Subcutaneous abdominal adipose tissue (tissue), 5 donors: ENCODE data around the gene GNB4.

Experiments
- H3K27ac ChIP-seq: one replicate; pipeline ENCODE4 v1.7.0; 2013; ENCODE audit warnings: low read depth, mild to moderate bottlenecking, inconsistent platforms, low read length, moderate library complexity
- H3K27me3 ChIP-seq, 5 donors: one replicate each; pipeline ENCODE4 v1.7.0; 2013; ENCODE audit warnings: low read length in 5 of 5, inconsistent platforms in 1 of 5; ENCODE audit not compliant: control insufficient read depth in 5 of 5, insufficient read depth in 4 of 5
- H3K36me3 ChIP-seq, 5 donors: one replicate each; pipeline ENCODE4 v1.7.0; 2013; ENCODE audit warnings: low read length in 5 of 5; ENCODE audit not compliant: control insufficient read depth in 5 of 5, insufficient read depth in 5 of 5
- H3K4me1 ChIP-seq, 5 donors: one replicate each; pipeline ENCODE4 v1.7.0; 2013; ENCODE audit warnings: low read length in 5 of 5, mild to moderate bottlenecking in 3 of 5, moderate library complexity in 1 of 5; ENCODE audit not compliant: control insufficient read depth in 5 of 5, insufficient read depth in 5 of 5
- H3K4me3 ChIP-seq, 5 donors: one replicate each; pipeline ENCODE4 v1.7.0; 2013; ENCODE audit warnings: low read length in 5 of 5, low read depth in 1 of 5
- H3K9ac ChIP-seq, 5 donors: one replicate each; pipeline ENCODE4 v1.7.0; 2013; ENCODE audit warnings: low read length in 5 of 5, mild to moderate bottlenecking in 4 of 5, moderate library complexity in 3 of 5
- H3K9me3 ChIP-seq, 5 donors: one replicate each; pipeline ENCODE4 v1.7.0; 2013; ENCODE audit warnings: low read length in 5 of 5; ENCODE audit not compliant: control insufficient read depth in 5 of 5
- donor health status: healthy.
- donor health status: healthy.
- donor health status: healthy.
- donor health status: healthy.
- donor health status: healthy.

Gene GNB4

DNA sequence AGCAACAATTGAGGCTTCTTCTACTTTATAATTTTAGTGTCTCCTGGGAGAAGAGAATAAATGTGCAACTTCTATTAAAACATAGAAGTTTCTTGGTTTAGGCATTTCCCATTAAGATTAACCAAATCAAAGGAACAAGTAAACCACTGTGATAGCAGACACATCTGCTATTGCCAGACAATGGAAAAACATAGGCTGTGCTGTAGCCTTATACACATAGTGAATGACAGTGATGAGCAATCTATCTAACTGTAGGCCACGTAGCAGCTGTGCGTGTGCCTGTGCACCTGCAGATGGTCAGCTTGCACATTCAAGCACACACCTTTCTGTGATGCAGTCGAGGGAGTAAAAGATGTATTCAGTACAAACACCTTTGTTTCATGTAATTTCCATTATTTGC lies 32.7 kb downstream of the GNB4 start:
- H3K36me3 ChIP-seq: peaks cover 3 to 23% (median 9%) of the 10 kb centered on the region in 5 donors
- no peaks in the 10 kb centered on the region for H3K27me3 ChIP-seq
- H3K4me1 ChIP-seq: peaks cover 0 to 13% (median 3%) of the 10 kb centered on the region in 5 donors
- H3K9me3 ChIP-seq: no peaks in the 10 kb centered on the region
- H3K27ac ChIP-seq: no peak overlapping the region
- H3K4me3 ChIP-seq: no peak overlapping the region
- H3K9ac ChIP-seq: no peak overlapping the region

DNA sequence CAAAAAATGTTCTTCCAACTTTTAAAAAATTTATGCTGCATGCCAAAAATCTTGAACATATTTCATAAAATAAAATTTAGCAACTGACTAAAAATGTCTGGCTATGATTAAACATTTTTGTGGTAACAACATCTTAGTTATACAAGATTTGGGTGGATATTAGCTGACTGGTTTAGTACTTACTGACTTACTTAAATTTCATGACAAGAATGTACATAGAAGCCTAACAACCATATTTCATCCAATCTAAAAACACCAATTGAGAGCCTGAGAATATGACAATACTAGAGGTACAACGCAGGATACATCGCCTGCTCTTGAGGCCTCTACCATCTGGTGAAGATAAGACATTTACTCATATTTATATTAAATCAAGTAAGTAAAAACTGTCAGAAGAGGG lies 34.6 kb downstream of the GNB4 start:
- no peaks in the 10 kb centered on the region for H3K27me3 ChIP-seq
- H3K4me1 ChIP-seq: peaks cover 0 to 12% (median 3%) of the 10 kb centered on the region in 5 donors
- H3K27ac ChIP-seq: no peak overlapping the region
- H3K9ac ChIP-seq: no peak overlapping the region
- H3K4me3 ChIP-seq: no peak overlapping the region
- peaks cover 3 to 31% (median 17%) of the 10 kb centered on the region in 5 donors for H3K36me3 ChIP-seq
- no peaks in the 10 kb centered on the region for H3K9me3 ChIP-seq

DNA sequence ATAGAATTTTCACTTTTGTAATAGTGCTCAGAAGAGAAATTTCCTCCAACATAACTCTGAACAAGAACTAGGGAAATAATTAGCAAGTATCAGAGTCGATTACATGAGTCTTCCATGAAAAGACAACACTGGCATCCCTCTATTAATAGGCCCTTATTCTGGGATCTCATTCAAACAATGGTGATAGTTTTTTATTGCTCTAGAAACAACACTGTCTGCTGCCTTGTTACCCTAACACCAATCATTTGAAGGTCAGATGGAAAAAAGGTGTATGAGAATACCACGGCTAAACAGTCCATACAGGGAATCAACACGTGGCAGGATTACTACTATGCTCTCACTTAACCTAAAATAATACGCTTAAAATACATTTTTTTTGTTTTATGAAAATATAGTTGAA lies 35.9 kb downstream of the GNB4 start:
- H3K4me1 ChIP-seq: peaks cover 0 to 8% (median 0%) of the 10 kb centered on the region in 5 donors
- no peak overlapping the region for H3K27ac ChIP-seq
- no peaks in the 10 kb centered on the region for H3K9me3 ChIP-seq
- no peak overlapping the region for H3K4me3 ChIP-seq
- H3K36me3 ChIP-seq: peaks cover 3 to 31% (median 20%) of the 10 kb centered on the region in 5 donors
- H3K27me3 ChIP-seq: no peaks in the 10 kb centered on the region
- H3K9ac ChIP-seq: no peak overlapping the region

DNA sequence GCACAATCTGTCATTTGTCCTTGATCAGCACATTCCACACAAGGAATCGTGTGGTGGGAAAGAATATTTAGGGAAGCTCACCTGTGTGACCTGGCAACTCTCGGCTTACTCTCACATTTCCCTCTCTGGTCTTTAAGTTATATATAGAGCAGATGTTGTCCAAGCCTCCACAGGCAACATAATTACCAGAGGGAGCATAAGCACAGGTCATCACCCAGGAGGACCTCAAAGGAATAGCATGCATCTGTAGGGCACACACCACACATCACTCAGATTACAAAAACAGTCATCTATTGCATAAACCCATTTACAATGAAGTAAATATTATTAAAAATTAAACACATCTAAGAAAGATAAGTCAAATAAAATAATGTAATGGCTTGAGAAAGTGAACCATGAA lies 36.5 kb downstream of the GNB4 start:
- no peaks in the 10 kb centered on the region for H3K9me3 ChIP-seq
- peaks cover 0 to 8% (median 0%) of the 10 kb centered on the region in 5 donors for H3K4me1 ChIP-seq
- peaks cover 3 to 33% (median 20%) of the 10 kb centered on the region in 5 donors for H3K36me3 ChIP-seq
- H3K4me3 ChIP-seq: no peak overlapping the region
- no peak overlapping the region for H3K9ac ChIP-seq
- no peaks in the 10 kb centered on the region for H3K27me3 ChIP-seq
- no peak overlapping the region for H3K27ac ChIP-seq

- H3K9ac ChIP-seq: no peak overlapping the region
- H3K4me3 ChIP-seq: no peak overlapping the region
- H3K9me3 ChIP-seq: no peaks in the 10 kb centered on the region
- H3K27me3 ChIP-seq: no peaks in the 10 kb centered on the region
- H3K27ac ChIP-seq: no peak overlapping the region
- H3K36me3 ChIP-seq: peaks cover 3 to 31% (median 10%) of the 10 kb centered on the region in 5 donors
- H3K4me1 ChIP-seq: peaks cover 0 to 5% (median 0%) of the 10 kb centered on the region in 5 donors
Measured at GRCh38 chr3:179410999-179411398, 40.3 kb downstream of the GNB4 start.

DNA sequence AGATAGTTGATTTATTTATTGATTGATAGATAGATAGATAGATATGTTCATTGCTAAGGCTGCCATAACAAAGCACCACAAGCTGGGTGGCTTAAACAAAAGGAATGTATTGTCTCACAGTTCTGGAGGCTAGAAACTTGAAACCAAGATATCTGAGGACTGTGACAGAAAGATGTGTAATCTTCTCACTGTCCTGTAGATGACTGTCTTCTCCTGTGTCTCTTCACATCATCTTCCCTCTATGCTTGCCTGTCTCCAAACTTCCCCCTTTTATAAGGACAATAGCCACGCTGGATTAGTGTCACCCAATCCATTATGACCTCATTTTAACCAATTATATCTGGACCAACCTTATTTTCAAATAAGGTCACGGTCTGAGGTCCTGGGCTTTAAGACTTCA lies 40.9 kb downstream of the GNB4 start:
- H3K36me3 ChIP-seq: peaks cover 7 to 31% (median 11%) of the 10 kb centered on the region in 5 donors
- no peaks in the 10 kb centered on the region for H3K27me3 ChIP-seq
- no peak overlapping the region for H3K9ac ChIP-seq

GRCh38 chr3:179404307-179404706 lies 47.0 kb downstream of the GNB4 start:
- Histone ChIP-seq H3K4me3 (no peak overlapping the region), H3K9me3 (no peaks in the 10 kb centered on the region), H3K4me1 (peaks cover 0 to 5% (median 0%) of the 10 kb centered on the region in 5 donors), H3K27ac (no peak overlapping the region), H3K27me3 (no peaks in the 10 kb centered on the region), H3K36me3 (peaks cover 20 to 40% (median 30%) of the 10 kb centered on the region in 5 donors), H3K9ac (no peak overlapping the region)

More for the DNA sequence above, 40.9 kb downstream of the GNB4 start:
- Histone ChIP-seq H3K4me1 (peaks cover 0 to 5% (median 0%) of the 10 kb centered on the region in 5 donors), H3K27ac (no peak overlapping the region), H3K9me3 (no peaks in the 10 kb centered on the region), H3K4me3 (no peak overlapping the region)

DNA sequence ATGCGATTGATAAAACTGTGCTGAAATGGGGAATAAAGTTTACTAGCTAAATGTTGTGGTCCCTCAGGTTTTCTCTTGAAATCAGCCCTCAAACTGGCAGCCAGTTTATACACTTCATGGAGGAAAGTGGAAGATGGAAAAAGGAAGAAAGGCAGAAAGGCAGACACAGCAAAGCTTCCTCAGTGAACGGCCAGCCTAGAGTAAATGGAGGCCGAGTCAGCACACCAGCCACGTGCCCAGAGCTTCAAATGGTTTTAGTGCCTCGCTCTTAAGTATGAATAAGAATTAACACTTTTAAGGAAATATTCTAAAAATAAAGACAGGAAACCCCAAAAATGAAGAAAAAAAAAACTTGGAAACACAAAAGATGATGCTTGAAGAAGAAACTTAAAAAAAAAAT lies 48.3 kb downstream of the GNB4 start:
- Histone ChIP-seq H3K4me1 (peaks cover 0 to 5% (median 0%) of the 10 kb centered on the region in 5 donors), H3K27me3 (no peaks in the 10 kb centered on the region), H3K4me3 (no peak overlapping the region), H3K9me3 (no peaks in the 10 kb centered on the region), H3K27ac (no peak overlapping the region), H3K36me3 (peaks cover 20 to 41% (median 30%) of the 10 kb centered on the region in 5 donors), H3K9ac (no peak overlapping the region)

- no peaks in the 10 kb centered on the region for H3K27me3 ChIP-seq
- no peaks in the 10 kb centered on the region for H3K9me3 ChIP-seq
- H3K9ac ChIP-seq: no peak overlapping the region
- peaks cover 20 to 38% (median 32%) of the 10 kb centered on the region in 5 donors for H3K36me3 ChIP-seq
- no peaks in the 10 kb centered on the region for H3K4me1 ChIP-seq
- H3K4me3 ChIP-seq: no peak overlapping the region
- H3K27ac ChIP-seq: no peak overlapping the region
Measured at GRCh38 chr3:179401561-179401960, 49.7 kb downstream of the GNB4 start.

DNA sequence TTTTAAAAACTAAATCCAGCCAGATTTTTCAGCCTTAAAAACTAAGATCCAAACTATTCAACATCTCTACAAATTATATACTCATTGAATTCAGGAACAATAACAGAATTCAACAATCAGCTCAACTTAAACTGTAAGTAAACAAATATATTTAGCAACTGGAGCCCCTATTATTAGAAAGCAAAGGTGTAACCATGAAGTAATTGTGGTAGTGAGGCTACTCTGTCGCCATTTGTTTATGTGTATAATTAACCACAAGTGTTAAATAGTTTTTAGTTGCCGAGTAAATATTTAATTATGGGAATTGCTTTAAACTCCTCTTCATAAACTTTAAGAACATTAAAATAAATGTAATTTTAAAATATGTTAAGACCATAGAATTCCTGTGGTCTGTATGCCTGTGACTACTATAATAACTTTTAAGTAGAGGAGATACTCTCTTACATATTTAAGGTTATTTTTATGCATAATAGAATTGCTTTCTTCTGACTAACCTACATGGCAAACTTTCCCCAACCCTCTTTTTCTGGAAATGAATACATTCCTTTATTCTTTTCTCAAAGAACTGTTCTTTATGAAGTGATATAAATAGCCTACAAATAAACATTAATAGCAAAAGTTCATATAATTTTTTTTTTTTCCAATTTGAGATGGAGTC lies 52.6 kb downstream of the GNB4 start:
- Histone ChIP-seq H3K9ac (no peak overlapping the region), H3K36me3 (peaks cover 17 to 42% (median 33%) of the 10 kb centered on the region in 5 donors), H3K4me3 (no peak overlapping the region), H3K9me3 (no peaks in the 10 kb centered on the region), H3K27ac (no peak overlapping the region), H3K4me1 (no peaks in the 10 kb centered on the region), H3K27me3 (no peaks in the 10 kb centered on the region)
